ENCODE measurements around the gene SMIM35. TPM values are rescaled to one million over a fixed set of nuclear protein-coding genes. Genes with fewer than 3 reads are reported as not detected.

The SMIM35 gene
- total RNA-seq, 1 experiment from 2014 or later: not detected

GRCh38 chr11:118054712-118055640, 31.8 kb downstream of the SMIM35 start:
- H3K4me1 ChIP-seq (replicated peaks; ENCODE audit: insufficient read depth): peaks cover 18% of the 10 kb centered on the region

GRCh38 chr11:118052581-118053206, 34.1 kb downstream of the SMIM35 start:
- H3K79me2 ChIP-seq (ENCODE audit: low read depth): no peaks in the 10 kb centered on the region
- peaks cover 11% of the 10 kb centered on the region for H3K4me1 ChIP-seq (replicated peaks; ENCODE audit: insufficient read depth)
- H3K9me2 ChIP-seq (ENCODE audit: insufficient read depth): no peaks in the 10 kb centered on the region
- H3K9me3 ChIP-seq (ENCODE audit: insufficient read depth, low read depth): no peaks in the 10 kb centered on the region
- H3K4me2 ChIP-seq: no peak overlapping the region
- H3K27ac ChIP-seq: no peak overlapping the region
- DNase-seq: no peak
- intact Hi-C loops (cut with micrococcal nuclease; ENCODE audit: unreplicated experiment): loop anchor here (1.0 to 5.0 kb wide), 4 partner anchors 105 to 625 kb away; no protein-coding TSS in a partner anchor
- H2AFZ ChIP-seq: no peak overlapping the region
- CTCF ChIA-PET: interaction anchor here (1.6 kb wide), 1 partner anchor 106 kb away, joined by 9 read pairs; no protein-coding TSS in a partner anchor
- no peak for TF ChIP-seq EZH2 (IDR thresholded peaks at IDR 0.05; ENCODE audit: low read depth)
- no peak for TF ChIP-seq CTCF (conservative IDR thresholded peaks at IDR 0.05)
- H3K4me3 ChIP-seq: no peak overlapping the region
- peaks cover 24% of the 10 kb centered on the region for H3K27me3 ChIP-seq (ENCODE audit: insufficient read depth, low read depth)
- POLR2A ChIA-PET (ENCODE audit: unreplicated experiment): no interaction called here
- H4K20me1 ChIP-seq (ENCODE audit: insufficient read depth): 0 out of 2 replicates have a peak, but pooled peaks cover 2% of the 10 kb centered on the region
- H3F3A ChIP-seq (ENCODE audit: insufficient read depth, low read depth): no peaks in the 10 kb centered on the region; the same call in 1 of the 2 replicates
- no peaks in the 10 kb centered on the region for H3K36me3 ChIP-seq (ENCODE audit: low read depth)
- no TSS peak for BruUV-seq (replicated peaks)

More at GRCh38 chr11:118054712-118055640, 31.8 kb downstream of the SMIM35 start:
- no peaks in the 10 kb centered on the region for H3K36me3 ChIP-seq (ENCODE audit: low read depth)
- POLR2A ChIA-PET (ENCODE audit: unreplicated experiment): no interaction called here
- DNase-seq: peak in 1 of 2 experiments; percentile 29
- BruUV-seq (replicated peaks): no TSS peak
- H3K27ac ChIP-seq: no peak overlapping the region
- H3K4me2 ChIP-seq: no peak overlapping the region
- H3K9me2 ChIP-seq (ENCODE audit: insufficient read depth): no peaks in the 10 kb centered on the region
- no peaks in the 10 kb centered on the region for H3K9me3 ChIP-seq (ENCODE audit: insufficient read depth, low read depth)
- peaks cover 33% of the 10 kb centered on the region for H3K27me3 ChIP-seq (ENCODE audit: insufficient read depth, low read depth)
- no peaks in the 10 kb centered on the region; the same call in 1 of the 2 replicates for H3F3A ChIP-seq (ENCODE audit: insufficient read depth, low read depth)
- H3K79me2 ChIP-seq (ENCODE audit: low read depth): no peaks in the 10 kb centered on the region
- no peak overlapping the region for H3K4me3 ChIP-seq
- H4K20me1 ChIP-seq (ENCODE audit: insufficient read depth): 0 out of 2 replicates have a peak, but pooled peaks cover 2% of the 10 kb centered on the region
- H2AFZ ChIP-seq: no peak overlapping the region
- CTCF ChIA-PET: interaction anchor here (0.6 kb wide), 2 partner anchors 641 to 1032 kb away, joined by 5 to 11 read pairs; no protein-coding TSS in a partner anchor
- TF ChIP-seq CTCF (conservative IDR thresholded peaks at IDR 0.05) (no peak), EZH2 (IDR thresholded peaks at IDR 0.05; ENCODE audit: low read depth) (no peak)
- intact Hi-C loops (cut with micrococcal nuclease; ENCODE audit: unreplicated experiment): loop anchor here (5.0 kb wide), 2 partner anchors 77 to 628 kb away; no protein-coding TSS in a partner anchor

Data from PC-9 (cell line).